ENCODE measurements around the gene MED1.

The MED1 gene

DNA sequence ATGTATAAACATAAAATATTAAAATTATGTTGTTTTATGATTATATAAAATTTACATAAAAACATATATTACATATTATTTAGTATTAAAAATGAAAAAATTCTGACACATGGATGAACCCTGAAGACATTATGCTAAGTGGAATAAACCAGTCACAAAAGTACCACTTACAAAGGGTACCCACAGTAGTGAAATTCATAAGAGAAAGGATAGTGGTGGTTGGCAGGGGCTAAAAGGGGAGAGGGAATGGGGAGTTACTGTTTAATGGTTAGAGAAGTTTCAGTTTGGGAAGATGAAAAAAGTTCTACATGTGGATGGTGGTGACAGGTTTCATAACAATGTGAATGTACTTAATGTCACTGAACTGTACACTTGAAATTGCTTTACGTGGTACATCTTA is 91.1 kb downstream of the MED1 start:
- DNase-seq = no peak

DNA sequence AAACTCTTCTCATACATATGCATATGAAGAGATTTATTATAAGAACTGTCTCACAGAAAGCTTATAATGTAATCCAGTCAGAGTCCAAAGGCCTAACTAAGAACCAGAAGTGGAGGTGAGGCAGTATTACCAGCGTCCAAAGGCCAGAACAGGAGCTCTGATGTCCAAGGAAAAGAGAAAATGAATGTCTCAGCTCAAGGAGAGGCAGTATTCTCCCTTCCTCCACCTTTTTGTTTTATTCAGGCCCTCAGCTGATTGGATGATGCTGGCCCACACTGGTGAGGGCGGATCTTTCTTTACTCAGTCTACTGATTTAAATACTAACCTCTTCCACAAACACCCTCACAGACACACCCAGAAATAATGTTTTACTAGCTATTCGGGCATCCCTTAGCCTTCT is 93.1 kb downstream of the MED1 start:
- no peak for DNase-seq

DNA sequence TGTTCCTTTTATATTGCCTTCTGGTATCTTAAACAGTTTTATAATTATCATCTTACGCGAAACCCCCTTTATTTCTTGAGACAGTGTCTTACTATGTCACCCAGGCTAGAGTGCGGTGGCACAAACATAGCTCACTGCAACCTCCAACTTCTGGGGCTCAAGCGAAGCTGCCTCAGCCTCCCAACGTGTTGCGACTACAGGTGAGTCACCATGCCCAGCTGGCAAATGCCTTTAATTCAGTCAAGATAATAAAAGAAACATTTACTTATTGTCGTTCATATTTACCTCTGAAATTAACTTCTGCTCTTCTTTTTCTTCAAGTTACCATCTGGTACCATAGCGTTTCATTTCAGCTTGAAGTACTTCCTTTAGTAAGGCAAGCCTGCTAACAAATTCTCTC is 93.6 kb downstream of the MED1 start:
- DNase-seq = no peak
